GM23338 (cell line): Measurements from ENCODE around the gene CACNA1D.

ENCODE experiments used
- CREB1 ChIP-seq: fragments of 250-450 bp; sonication (Bioruptor Pico); IDR thresholded peaks from 2 replicates; pipeline ENCODE4 v1.5.0; 2020; ENCODE audit warnings: low read depth, mild to moderate bottlenecking, moderate library complexity
- CTCF ChIP-seq, 2 experiments: fragments of 200-600 bp in 1 of 2; sonication (generic) in 1 of 2; conservative IDR thresholded peaks; 2 replicates each; pipeline versions ENCODE4 v1.5.1 to v1.6.1; 2016 to 2017; ENCODE audit warnings: antibody characterized with exemption in 2 of 2, low read depth in 2 of 2, mild to moderate bottlenecking in 2 of 2, moderate library complexity in 1 of 2
- EZH2 ChIP-seq: fragments of 200-600 bp; sonication (generic); IDR thresholded peaks from one replicate; pipeline ENCODE4 v1.8.0; 2017; ENCODE audit warnings: antibody characterized with exemption, mild to moderate bottlenecking, low read depth; ENCODE audit not compliant: unreplicated experiment
- EZH2phosphoT487 ChIP-seq: fragments of 200-600 bp; sonication (generic); IDR thresholded peaks from one replicate; pipeline ENCODE4 v1.8.1; 2018; ENCODE audit warnings: antibody characterized with exemption; ENCODE audit not compliant: unreplicated experiment
- POLR2AphosphoS5 ChIP-seq: IDR thresholded peaks from 2 replicates; pipeline ENCODE4 v1.6.1; 2016; ENCODE audit warnings: antibody characterized with exemption, low read depth
- REST ChIP-seq: IDR thresholded peaks from one replicate; pipeline ENCODE4 v1.6.1; 2018; ENCODE audit warnings: antibody characterized with exemption; ENCODE audit not compliant: unreplicated experiment
- TF ChIP-seq, protein P1 (sequence below): IDR thresholded peaks from 2 replicates; pipeline ENCODE4 v1.6.1; 2016; ENCODE audit warnings: antibody characterized with exemption

DNA sequence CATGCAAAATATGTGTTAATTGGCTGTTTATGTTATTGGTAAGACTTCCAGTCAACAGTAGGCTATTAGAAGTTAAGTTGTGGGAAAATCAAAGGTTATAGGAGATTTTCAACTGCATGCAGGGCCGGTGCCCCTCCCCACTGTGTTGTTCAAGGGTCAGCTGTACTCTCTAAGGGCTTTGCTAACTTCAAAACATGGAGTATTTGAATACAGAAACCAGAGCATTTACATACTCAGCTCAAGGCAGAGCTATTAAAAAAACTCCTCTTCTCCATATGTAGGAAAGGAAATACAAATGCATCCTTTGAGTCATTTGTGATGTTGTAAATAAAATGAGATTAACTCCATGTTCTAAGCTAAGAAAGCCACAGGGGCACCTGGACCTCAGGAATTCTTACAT lies 368.7 kb downstream of the CACNA1D start:
- TF ChIP-seq CTCF (conservative IDR thresholded peaks at IDR 0.05; ENCODE audit: low read depth in 2 of 2) (no peak), EZH2 (no peak), POLR2AphosphoS5 (no peak), EZH2phosphoT487 (no peak), REST (no peak), CREB1 (CRISPR knock-in tag) (no peak)
- TF ChIP-seq, protein P1, sequence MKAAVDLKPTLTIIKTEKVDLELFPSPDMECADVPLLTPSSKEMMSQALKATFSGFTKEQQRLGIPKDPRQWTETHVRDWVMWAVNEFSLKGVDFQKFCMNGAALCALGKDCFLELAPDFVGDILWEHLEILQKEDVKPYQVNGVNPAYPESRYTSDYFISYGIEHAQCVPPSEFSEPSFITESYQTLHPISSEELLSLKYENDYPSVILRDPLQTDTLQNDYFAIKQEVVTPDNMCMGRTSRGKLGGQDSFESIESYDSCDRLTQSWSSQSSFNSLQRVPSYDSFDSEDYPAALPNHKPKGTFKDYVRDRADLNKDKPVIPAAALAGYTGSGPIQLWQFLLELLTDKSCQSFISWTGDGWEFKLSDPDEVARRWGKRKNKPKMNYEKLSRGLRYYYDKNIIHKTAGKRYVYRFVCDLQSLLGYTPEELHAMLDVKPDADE, result no peak
